Transverse colon (tissue), 4 donors: ENCODE measurements around the gene ZNF384. TPM values are rescaled to one million over a fixed set of nuclear protein-coding genes. Genes with fewer than 3 reads are reported as not detected.
A peak's percentile ranks its signal among the peaks of the same experiment; 100 is the strongest.

ENCODE experiments used
- DNase-seq: peaks from one replicate; pipeline ENCODE4 v3.0.0-alpha.2; 2019
- H3K27ac ChIP-seq, 4 donors: fragments of 200-600 bp; sonication (generic); 2 replicates each; pipeline ENCODE4 v1.5.1; 2016 to 2018; ENCODE audit warnings: inconsistent platforms in 4 of 4
- H3K27me3 ChIP-seq: fragments of 200-600 bp; sonication (generic); 2 replicates; pipeline ENCODE4 v1.5.1; 2017; ENCODE audit warnings: inconsistent platforms
- H3K36me3 ChIP-seq, 4 donors: fragments of 200-600 bp; sonication (generic); 2 replicates each; pipeline ENCODE4 v1.5.1; 2017 to 2019; ENCODE audit warnings: inconsistent platforms in 4 of 4
- H3K4me1 ChIP-seq, 4 donors: fragments of 200-600 bp; sonication (generic); 2 replicates each; pipeline ENCODE4 v1.5.1; 2017 to 2020; ENCODE audit warnings: inconsistent platforms in 4 of 4
- H3K4me3 ChIP-seq, 4 donors: fragments of 200-600 bp; sonication (generic); 1 replicate in 1 of 4; 2 replicates in 3 of 4; pipeline versions ENCODE4 v1.5.1 to v1.6.1; 2017 to 2019; ENCODE audit warnings: inconsistent platforms in 4 of 4
- H3K9me3 ChIP-seq, 2 donors: fragments of 200-600 bp; sonication (generic); 2 replicates each; pipeline ENCODE4 v1.5.1; 2017 to 2019; ENCODE audit warnings: inconsistent platforms in 2 of 2
- EP300 ChIP-seq: sonication (generic); formaldehyde crosslinking; IDR thresholded peaks from one replicate; pipeline ENCODE4 v1.6.1; 2017; ENCODE audit warnings: antibody characterized with exemption, low read depth
- POLR2A ChIP-seq: fragments of 450-650 bp; IDR thresholded peaks from one replicate; pipeline ENCODE4 v1.6.1; 2016; ENCODE audit warnings: antibody characterized with exemption, mild to moderate bottlenecking, moderate library complexity
- POLR2AphosphoS5 ChIP-seq, 3 donors: sonication (generic); formaldehyde crosslinking; IDR thresholded peaks; one replicate each; pipeline ENCODE4 v1.6.1; 2016; ENCODE audit warnings: antibody characterized with exemption in 3 of 3
- WGBS, 2 donors: methylation state at CpG; one replicate each; pipeline ENCODE4 v1.1.5; 2018; ENCODE audit warnings: low coverage in 1 of 2; 5-methylcytosine and 5-hydroxymethylcytosine counted together
- in situ Hi-C, 4 donors: fragments of 200-750 bp; cut with MboI; loops; one replicate each; pipeline versions ENCODE4 v1.15.0 to v1.15.1; 2017; ENCODE audit warnings: low sequenced_read_pairs in 3 of 4, low pct_ligation_motif_present in 1 of 4, low pct_unique_long_range_greater_than_20kb in 1 of 4
- intact Hi-C: fragments of 100-400 bp; cut with DNase I; formaldehyde crosslinking; loops from one replicate; pipeline ENCODE4 v1.15.1; 2023; ENCODE audit warnings: low total_unique reads
- total RNA-seq, 4 donors: library from RNA; depleted of rRNA; stranded (reverse); fragments of >200 nt; gene quantifications; one replicate each; pipeline ENCODE4 v1.1.0, GENCODE V29; 2016
- TF ChIP-seq, protein P1 (sequence below), 5 experiments: fragments of 200-600 bp in 3 of 5; fragments of 450-650 bp in 2 of 5; sonication (generic) in 3 of 5; IDR thresholded peaks; 1 replicate in 2 of 5; 2 replicates in 3 of 5; pipeline ENCODE4 v1.5.1; 2016 to 2017; ENCODE audit warnings: antibody characterized with exemption in 5 of 5, inconsistent platforms in 3 of 5, mild to moderate bottlenecking in 2 of 5, moderate library complexity in 1 of 5

Gene ZNF384
- total RNA-seq, 4 donors from 2014 or later: 34.8 to 49.4 (median 42.8) TPM

DNA sequence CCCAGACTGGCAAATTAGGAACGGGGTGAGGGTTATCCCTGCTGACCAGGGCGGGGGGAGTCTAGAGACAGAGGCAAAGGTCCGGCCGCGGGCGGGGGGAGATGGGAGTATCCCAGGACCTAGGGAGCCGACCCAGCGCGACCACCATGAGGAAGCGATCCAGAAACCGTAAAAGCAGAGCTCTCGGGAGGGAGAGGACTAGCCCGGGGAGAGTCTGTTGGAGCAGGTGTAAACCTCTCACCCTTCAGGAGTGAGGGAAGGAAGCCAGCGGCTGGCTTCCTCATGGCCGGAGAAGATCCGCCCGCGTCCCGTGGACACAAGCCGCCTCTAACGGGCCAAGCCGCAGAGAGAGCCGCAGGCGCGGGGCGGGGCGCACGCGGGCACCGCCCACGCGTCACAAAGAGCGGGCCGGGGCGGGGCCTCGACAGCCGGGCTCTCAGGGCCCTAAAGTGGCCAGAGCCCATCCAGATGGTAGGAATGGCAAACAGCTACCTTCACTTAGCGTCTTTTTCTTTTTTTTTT, 42.0 kb downstream of the ZNF384 start, which contains the start of gene ACRBP:
Gene ACRBP, minus strand, starts transcription at position 350 of the 522 bp plus-strand sequence. Its CDS starts 66 bp downstream, at position 284.
- Histone ChIP-seq H3K27ac (peak within 1 kb of the TSS; percentile 43 to 81 (median 62)), H3K36me3 (peaks cover 0 to 25% (median 12%) of the 10 kb centered on the region in 4 donors), H3K27me3 (no peaks in the 10 kb centered on the region), H3K9me3 (no peaks in the 10 kb centered on the region), H3K4me3 (peak within 1 kb of the TSS; percentile 38 to 62 (median 49)), H3K4me1 (peaks cover 0 to 19% (median 7%) of the 10 kb centered on the region in 4 donors)
- in situ Hi-C loops: no loop called here
- DNase-seq: peak; percentile 86
- TF ChIP-seq, protein P1, sequence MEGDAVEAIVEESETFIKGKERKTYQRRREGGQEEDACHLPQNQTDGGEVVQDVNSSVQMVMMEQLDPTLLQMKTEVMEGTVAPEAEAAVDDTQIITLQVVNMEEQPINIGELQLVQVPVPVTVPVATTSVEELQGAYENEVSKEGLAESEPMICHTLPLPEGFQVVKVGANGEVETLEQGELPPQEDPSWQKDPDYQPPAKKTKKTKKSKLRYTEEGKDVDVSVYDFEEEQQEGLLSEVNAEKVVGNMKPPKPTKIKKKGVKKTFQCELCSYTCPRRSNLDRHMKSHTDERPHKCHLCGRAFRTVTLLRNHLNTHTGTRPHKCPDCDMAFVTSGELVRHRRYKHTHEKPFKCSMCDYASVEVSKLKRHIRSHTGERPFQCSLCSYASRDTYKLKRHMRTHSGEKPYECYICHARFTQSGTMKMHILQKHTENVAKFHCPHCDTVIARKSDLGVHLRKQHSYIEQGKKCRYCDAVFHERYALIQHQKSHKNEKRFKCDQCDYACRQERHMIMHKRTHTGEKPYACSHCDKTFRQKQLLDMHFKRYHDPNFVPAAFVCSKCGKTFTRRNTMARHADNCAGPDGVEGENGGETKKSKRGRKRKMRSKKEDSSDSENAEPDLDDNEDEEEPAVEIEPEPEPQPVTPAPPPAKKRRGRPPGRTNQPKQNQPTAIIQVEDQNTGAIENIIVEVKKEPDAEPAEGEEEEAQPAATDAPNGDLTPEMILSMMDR (IDR thresholded peaks at IDR 0.05): no peak
- TF ChIP-seq EP300 (no peak), POLR2A (peak; percentile 33), POLR2AphosphoS5 (IDR thresholded peaks at IDR 0.05) (peak; percentile 23 to 70 (median 56))
- WGBS, 2 donors: 8 to 21% methylated on average over 5 to 38 of the region's 38 CpGs
- intact Hi-C loops: no loop called here

DNA sequence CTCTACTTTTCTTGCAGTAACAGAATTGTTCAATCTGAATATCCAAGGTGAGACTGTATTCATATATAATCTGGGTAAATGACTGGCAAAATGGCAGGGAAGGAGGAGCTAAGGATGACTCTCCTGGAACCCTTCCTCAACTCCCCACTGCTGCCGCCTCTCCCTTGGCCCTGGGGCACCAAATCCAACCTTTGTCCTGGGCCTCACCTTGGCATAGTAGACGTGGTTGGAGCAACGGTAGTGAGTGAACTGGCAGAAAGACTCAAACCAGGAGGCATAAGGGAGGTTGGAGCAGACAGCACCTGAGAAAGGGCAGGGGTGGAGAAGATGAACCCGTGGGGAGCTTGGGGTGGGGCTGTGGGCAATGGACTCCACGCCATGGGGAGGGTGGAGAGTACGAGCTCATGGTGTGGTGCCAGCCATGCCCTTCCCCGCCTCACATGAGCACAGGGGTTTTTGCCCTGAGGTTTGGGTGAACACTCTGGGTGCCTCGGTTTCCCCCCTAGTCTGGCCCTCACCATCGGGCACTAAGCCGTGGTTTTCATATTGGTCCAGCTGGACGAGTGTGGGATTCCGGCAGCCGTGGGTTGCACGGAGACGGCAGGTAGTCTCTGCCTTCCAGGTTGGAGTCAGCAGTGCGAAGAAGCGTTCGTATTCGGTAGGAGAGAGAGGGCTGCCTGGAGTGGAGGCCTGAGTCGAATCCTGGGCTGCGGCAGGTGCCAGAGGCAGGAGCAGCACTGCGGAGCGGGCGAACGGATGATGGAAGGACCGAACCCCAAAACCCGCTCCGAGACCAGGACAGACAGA, 42.7 kb downstream of the ZNF384 start:
- peaks cover 0 to 19% (median 7%) of the 10 kb centered on the region in 4 donors for H3K4me1 ChIP-seq
- H3K9me3 ChIP-seq: no peaks in the 10 kb centered on the region
- in situ Hi-C loops (no loop called here), intact Hi-C loops (no loop called here)
- no peaks in the 10 kb centered on the region for H3K27me3 ChIP-seq
- H3K36me3 ChIP-seq: peaks cover 0 to 20% (median 10%) of the 10 kb centered on the region in 4 donors
- TF ChIP-seq, protein P1 (IDR thresholded peaks at IDR 0.05): no peak
- TF ChIP-seq POLR2AphosphoS5 (IDR thresholded peaks at IDR 0.05) (no peak), POLR2A (no peak)
- H3K27ac ChIP-seq: peak overlapping the region; percentile 43 to 81 (median 62)
- no peak for DNase-seq
- 58 to 68% methylated on average over 3 to 28 of the region's 28 CpGs for WGBS, 2 donors
- H3K4me3 ChIP-seq: peak overlapping the region; percentile 38 to 62 (median 49)

- H3K36me3 ChIP-seq: peaks cover 0 to 4% (median 2%) of the 10 kb centered on the region in 4 donors
- peak overlapping the region in 3 of 4 donors; percentile 2 to 43 (median 20) for H3K27ac ChIP-seq
- H3K4me1 ChIP-seq: peaks cover 0 to 19% (median 7%) of the 10 kb centered on the region in 4 donors
- in situ Hi-C loops (no loop called here), intact Hi-C loops (no loop called here)
- no peaks in the 10 kb centered on the region for H3K27me3 ChIP-seq
- TF ChIP-seq, protein P1 (IDR thresholded peaks at IDR 0.05): peak in 1 of 5 experiments; percentile 27
- TF ChIP-seq EP300: no peak
- 31 to 34% methylated on average over 3 to 5 of the region's 5 CpGs for WGBS, 2 donors
- no peaks in the 10 kb centered on the region for H3K9me3 ChIP-seq
- H3K4me3 ChIP-seq: no peak overlapping the region
- DNase-seq: peak; percentile 54
Observed at GRCh38 chr12:6644903-6645302, 44.3 kb downstream of the ZNF384 start.

GRCh38 chr12:6644257-6644596, 44.9 kb downstream of the ZNF384 start:
- TF ChIP-seq, protein P1 (IDR thresholded peaks at IDR 0.05): no peak
- no peak for TF ChIP-seq POLR2A
- TF ChIP-seq EP300: no peak
- TF ChIP-seq POLR2AphosphoS5 (IDR thresholded peaks at IDR 0.05): no peak
- WGBS, 2 donors: 47 to 67% methylated on average over 5 to 6 of the region's 6 CpGs
- Histone ChIP-seq H3K4me3 (no peak overlapping the region), H3K36me3 (no peaks in the 10 kb centered on the region), H3K4me1 (peaks cover 0 to 19% (median 7%) of the 10 kb centered on the region in 4 donors), H3K27ac (peak overlapping the region; percentile 2 to 43 (median 22)), H3K27me3 (no peaks in the 10 kb centered on the region), H3K9me3 (no peaks in the 10 kb centered on the region)
- in situ Hi-C loops: no loop called here
- intact Hi-C loops: no loop called here
- no peak for DNase-seq
